Tibial artery (tissue), 4 donors: ENCODE data around the gene ASB10.

ENCODE experiments used
- DNase-seq, 2 donors: peaks; one replicate each; pipeline ENCODE4 v3.0.0-alpha.2; 2019
- H3K27ac ChIP-seq, 2 donors: fragments of 200-600 bp; sonication (generic) in 1 of 2; 1 replicate in 1 of 2; 2 replicates in 1 of 2; pipeline ENCODE4 v1.5.1; 2018 to 2019; ENCODE audit warnings: mild to moderate bottlenecking in 1 of 2
- H3K27me3 ChIP-seq, 2 donors: fragments of 200-600 bp; sonication (generic) in 1 of 2; one replicate each; pipeline versions ENCODE4 v1.5.1 to v1.6.0; 2016 to 2019
- H3K36me3 ChIP-seq, 3 donors: fragments of 200-600 bp; sonication (generic) in 2 of 3; one replicate each; pipeline ENCODE4 v1.5.1; 2016 to 2019; ENCODE audit warnings: mild to moderate bottlenecking in 2 of 3
- H3K4me1 ChIP-seq, 4 donors: fragments of 200-600 bp; sonication (generic) in 2 of 4; 1 replicate in 3 of 4; 2 replicates in 1 of 4; pipeline ENCODE4 v1.5.1; 2016 to 2019
- H3K4me3 ChIP-seq, 2 donors: fragments of 200-600 bp; sonication (generic) in 1 of 2; 1 replicate in 1 of 2; 2 replicates in 1 of 2; pipeline ENCODE4 v1.5.1; 2018 to 2019; ENCODE audit warnings: mild to moderate bottlenecking in 2 of 2
- H3K9me3 ChIP-seq, 3 donors: fragments of 200-600 bp; sonication (generic) in 1 of 3; one replicate each; pipeline ENCODE4 v1.5.1; 2016 to 2019
- CTCF ChIP-seq, 2 experiments: fragments of 200-600 bp in 1 of 2; fragments of 450-650 bp in 1 of 2; IDR thresholded peaks; one replicate each; pipeline ENCODE4 v1.5.1; 2017 to 2019; ENCODE audit warnings: antibody characterized with exemption in 2 of 2, mild to moderate bottlenecking in 1 of 2, moderate library complexity in 1 of 2
- intact Hi-C: fragments of 100-400 bp; cut with DNase I; formaldehyde crosslinking; loops from one replicate; pipeline ENCODE4 v1.15.0; 2023; ENCODE audit warnings: low total_unique reads

Gene ASB10

DNA sequence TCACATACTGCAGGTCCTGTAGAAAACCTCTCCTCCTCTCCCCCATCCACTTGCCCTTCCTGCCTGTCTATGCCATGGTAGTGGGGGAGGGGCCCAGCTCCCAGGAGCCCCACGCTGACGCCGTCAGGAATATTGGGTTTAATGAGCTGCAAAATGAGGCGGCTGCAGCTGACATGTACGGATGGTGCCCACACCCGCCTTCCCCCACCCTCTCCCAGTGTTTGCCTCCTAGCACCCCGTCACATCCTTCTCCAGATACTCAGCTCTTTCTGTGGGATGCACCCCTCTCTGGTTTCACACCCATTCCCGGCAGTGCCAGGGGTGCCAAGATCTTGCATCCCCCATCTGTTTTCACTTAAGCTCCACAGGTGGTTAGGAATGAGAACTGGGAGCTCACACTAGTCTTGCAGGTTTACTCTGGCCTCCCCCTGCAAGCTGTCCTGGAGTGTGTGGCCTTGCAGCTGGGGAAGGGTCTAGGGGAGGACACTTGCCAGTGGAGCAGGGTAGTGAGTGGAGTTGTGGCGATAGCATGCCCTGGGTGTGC, 45.7 kb downstream of the ASB10 start:
- DNase-seq: no peak
- no peaks in the 10 kb centered on the region for H3K4me1 ChIP-seq
- H3K27ac ChIP-seq: no peak overlapping the region
- H3K27me3 ChIP-seq: no peaks in the 10 kb centered on the region
- H3K9me3 ChIP-seq: no peaks in the 10 kb centered on the region
- H3K36me3 ChIP-seq: peaks cover 18 to 90% (median 64%) of the 10 kb centered on the region in 3 donors
- H3K4me3 ChIP-seq: no peak overlapping the region
- intact Hi-C loops: no loop called here
- TF ChIP-seq CTCF (IDR thresholded peaks at IDR 0.05): no peak

- DNase-seq: no peak
- intact Hi-C loops: no loop called here
- no peaks in the 10 kb centered on the region for H3K27me3 ChIP-seq
- H3K4me3 ChIP-seq: no peak overlapping the region
- H3K9me3 ChIP-seq: no peaks in the 10 kb centered on the region
- no peak for TF ChIP-seq CTCF (IDR thresholded peaks at IDR 0.05)
- H3K36me3 ChIP-seq: peaks cover 24 to 96% (median 70%) of the 10 kb centered on the region in 3 donors
- no peaks in the 10 kb centered on the region for H3K4me1 ChIP-seq
- H3K27ac ChIP-seq: no peak overlapping the region
Measured at GRCh38 chr7:151140826-151141225, 46.2 kb downstream of the ASB10 start.

DNA sequence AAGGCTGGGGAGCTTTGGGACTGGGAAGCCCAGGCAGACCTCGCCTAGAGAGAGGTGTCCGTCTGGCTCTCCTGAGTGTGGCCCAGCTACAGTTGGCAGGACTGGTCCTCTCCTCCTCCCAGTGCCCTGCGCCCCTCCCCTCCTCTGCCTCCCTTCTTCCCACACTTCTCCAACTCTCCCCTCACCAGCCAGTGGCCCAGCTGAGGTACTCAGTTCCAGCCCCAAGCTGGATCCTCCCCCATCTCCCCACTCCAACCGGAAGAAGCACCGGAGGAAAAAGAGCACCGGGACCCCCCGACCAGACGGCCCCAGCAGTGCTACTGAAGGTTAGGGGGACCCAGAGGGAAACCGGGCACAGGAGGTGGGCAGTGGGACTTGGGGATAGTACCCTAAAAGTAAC, 47.3 kb downstream of the ASB10 start:
- Histone ChIP-seq H3K4me3 (no peak overlapping the region), H3K36me3 (peaks cover 34 to 100% (median 80%) of the 10 kb centered on the region in 3 donors), H3K27me3 (no peaks in the 10 kb centered on the region), H3K4me1 (no peaks in the 10 kb centered on the region), H3K9me3 (no peaks in the 10 kb centered on the region), H3K27ac (no peak overlapping the region)
- no peak for TF ChIP-seq CTCF (IDR thresholded peaks at IDR 0.05)
- intact Hi-C loops: no loop called here
- no peak for DNase-seq

GRCh38 chr7:151139071-151139790, 47.8 kb downstream of the ASB10 start:
- no peak overlapping the region for H3K27ac ChIP-seq
- H3K9me3 ChIP-seq: no peaks in the 10 kb centered on the region
- peaks cover 37 to 100% (median 86%) of the 10 kb centered on the region in 3 donors for H3K36me3 ChIP-seq
- no peak for TF ChIP-seq CTCF (IDR thresholded peaks at IDR 0.05)
- no peak for DNase-seq
- H3K4me3 ChIP-seq: no peak overlapping the region
- H3K4me1 ChIP-seq: no peaks in the 10 kb centered on the region
- intact Hi-C loops: no loop called here
- no peaks in the 10 kb centered on the region for H3K27me3 ChIP-seq

DNA sequence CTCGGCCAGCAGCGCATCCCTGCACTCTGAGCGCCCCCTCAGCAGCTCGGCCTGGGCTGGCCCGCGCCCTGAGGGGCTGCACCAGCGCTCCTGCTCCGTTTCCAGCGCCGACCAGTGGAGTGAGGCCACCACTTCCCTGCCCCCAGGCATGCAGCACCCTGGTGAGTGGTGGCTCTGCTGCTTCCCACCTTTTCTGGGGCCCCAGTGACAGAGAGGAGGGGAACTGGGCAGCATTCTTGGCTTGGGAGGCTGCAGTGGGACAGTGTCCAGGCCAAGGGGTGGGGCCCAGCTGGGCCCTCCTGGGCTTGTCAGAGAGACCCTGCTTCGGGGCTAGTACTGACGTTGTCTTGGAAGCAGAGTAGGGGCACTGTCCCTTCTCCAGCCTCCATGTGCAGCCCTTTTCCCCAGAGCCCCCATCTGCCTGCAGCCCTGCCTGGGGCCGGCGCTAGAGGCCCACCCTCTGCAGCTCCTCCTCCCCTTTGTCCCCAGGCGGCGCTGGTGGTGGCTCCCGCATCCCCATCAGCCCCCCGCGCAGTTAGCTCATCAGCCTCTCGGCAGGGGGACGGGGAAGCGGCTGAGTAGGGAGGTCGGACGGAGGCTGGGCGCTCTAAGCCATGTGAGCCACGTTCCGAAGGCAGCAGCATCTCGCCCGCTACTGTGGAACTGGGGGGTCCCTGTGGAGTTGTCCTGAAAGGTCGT, 48.7 kb downstream of the ASB10 start:
- no peaks in the 10 kb centered on the region for H3K27me3 ChIP-seq
- DNase-seq: peak in 1 of 2 donors; percentile 61
- H3K36me3 ChIP-seq: peaks cover 33 to 100% (median 86%) of the 10 kb centered on the region in 3 donors
- no peak overlapping the region for H3K4me3 ChIP-seq
- H3K4me1 ChIP-seq: no peaks in the 10 kb centered on the region
- H3K9me3 ChIP-seq: no peaks in the 10 kb centered on the region
- intact Hi-C loops: no loop called here
- H3K27ac ChIP-seq: no peak overlapping the region
- TF ChIP-seq CTCF (IDR thresholded peaks at IDR 0.05): no peak
